Activated CD8-positive, alpha-beta memory T cell treated with anti-CD3 and anti-CD28 coated beads, Interleukin-2, amount 10 ng/mL, durations not matched to agents 7 days and 5 days (primary cell): Measurements from ENCODE around the gene CERS3. TPM values are rescaled to one million over a fixed set of nuclear protein-coding genes. Genes with fewer than 3 reads are reported as not detected.

ENCODE experiments used
- ATAC-seq: fragments of 150-1000 bp; cut with Tn5 transposase; one replicate; pipeline ENCODE4 v1.10.0; 2021; ENCODE audit warnings: moderate library complexity
- CTCF ChIA-PET: fragments of 350-600 bp; sonication (Branson Sonifier 250); formaldehyde crosslinking; loops from one replicate; lab custom pipeline; 2021; ENCODE audit warnings: antibody characterized with exemption; lab: Charles Lee
- DNase-seq: peaks from one replicate; pipeline ENCODE4 v3.0.0-alpha.2; 2020
- H3K27ac Mint-ChIP-seq: one replicate; pipeline ENCODE4 v1.8.0; 2021; ENCODE audit warnings: mild to moderate bottlenecking, mixed read lengths
- H3K27me3 Mint-ChIP-seq: one replicate; pipeline ENCODE4 v1.8.0; 2021; ENCODE audit warnings: mixed read lengths
- H3K36me3 Mint-ChIP-seq: one replicate; pipeline ENCODE4 v1.8.0; 2021; ENCODE audit warnings: mild to moderate bottlenecking, mixed read lengths
- H3K4me1 Mint-ChIP-seq: one replicate; pipeline ENCODE4 v1.8.0; 2021; ENCODE audit warnings: mixed read lengths
- H3K4me3 Mint-ChIP-seq: one replicate; pipeline ENCODE4 v1.8.0; 2021; ENCODE audit warnings: mild to moderate bottlenecking, moderate library complexity, mixed read lengths
- H3K9me3 Mint-ChIP-seq: one replicate; pipeline ENCODE4 v1.8.0; 2022; ENCODE audit warnings: low read depth, mixed read lengths
- total RNA-seq, 2 experiments: library from RNA; stranded (reverse); gene quantifications; one replicate each; pipeline ENCODE4 v1.2.3, GENCODE V29; 2021

Gene CERS3
- total RNA-seq, 2 experiments from 2014 or later, result not detected

- H3K4me3 Mint-ChIP-seq, result no peak overlapping the region
Measured at GRCh38 chr15:100553468-100553867, 24.7 kb upstream of the CERS3 start.

GRCh38 chr15:100547961-100548360 lies 19.2 kb upstream of the CERS3 start:
- Mint-ChIP-seq H3K4me1 (no peaks in the 10 kb centered on the region), H3K27ac (no peak overlapping the region), H3K36me3 (peaks cover 7% of the 10 kb centered on the region), H3K4me3 (no peak overlapping the region), H3K9me3 (peaks cover 2% of the 10 kb centered on the region), H3K27me3 (no peaks in the 10 kb centered on the region)
- DNase-seq (no peak), ATAC-seq (no peak)
- CTCF ChIA-PET, result interaction anchor here (1.2 kb wide), 1 partner anchor 198 kb away, joined by 3 read pairs; no protein-coding TSS in a partner anchor

More at GRCh38 chr15:100553468-100553867, 24.7 kb upstream of the CERS3 start:
- H3K27ac Mint-ChIP-seq, result no peak overlapping the region
- peaks cover 18% of the 10 kb centered on the region for H3K36me3 Mint-ChIP-seq
- peaks cover 2% of the 10 kb centered on the region for H3K9me3 Mint-ChIP-seq
- ATAC-seq, result no peak
- no peaks in the 10 kb centered on the region for H3K27me3 Mint-ChIP-seq
- no peak for DNase-seq
- no peaks in the 10 kb centered on the region for H3K4me1 Mint-ChIP-seq
- CTCF ChIA-PET, result interaction anchor here (1.3 kb wide), 1 partner anchor 203 kb away, joined by 3 read pairs; no protein-coding TSS in a partner anchor

GRCh38 chr15:100544946-100545345 lies 16.2 kb upstream of the CERS3 start:
- Mint-ChIP-seq H3K4me3 (no peak overlapping the region), H3K4me1 (no peaks in the 10 kb centered on the region), H3K36me3 (no peaks in the 10 kb centered on the region), H3K27me3 (no peaks in the 10 kb centered on the region), H3K27ac (no peak overlapping the region), H3K9me3 (no peaks in the 10 kb centered on the region)
- no peak for ATAC-seq
- CTCF ChIA-PET, result interaction anchor here (0.7 kb wide), 1 partner anchor 40 kb away, joined by 3 read pairs; no protein-coding TSS in a partner anchor
- DNase-seq, result no peak

GRCh38 chr15:100544338-100544841 lies 15.6 kb upstream of the CERS3 start:
- ATAC-seq, result no peak

GRCh38 chr15:100542290-100542689 lies 13.5 kb upstream of the CERS3 start:
- Mint-ChIP-seq H3K36me3 (peaks cover under 1% of the 10 kb centered on the region), H3K27me3 (no peaks in the 10 kb centered on the region), H3K9me3 (no peaks in the 10 kb centered on the region), H3K27ac (no peak overlapping the region), H3K4me3 (no peak overlapping the region), H3K4me1 (no peaks in the 10 kb centered on the region)
- CTCF ChIA-PET, result no interaction called here
- DNase-seq (no peak), ATAC-seq (no peak)

More at GRCh38 chr15:100544338-100544841, 15.6 kb upstream of the CERS3 start:
- H3K36me3 Mint-ChIP-seq, result no peaks in the 10 kb centered on the region
- no peaks in the 10 kb centered on the region for H3K9me3 Mint-ChIP-seq
- H3K4me3 Mint-ChIP-seq, result no peak overlapping the region
- CTCF ChIA-PET, result no interaction called here
- H3K27me3 Mint-ChIP-seq, result no peaks in the 10 kb centered on the region
- DNase-seq, result no peak
- H3K4me1 Mint-ChIP-seq, result no peaks in the 10 kb centered on the region
- H3K27ac Mint-ChIP-seq, result no peak overlapping the region

GRCh38 chr15:100537331-100537730 lies 8.6 kb upstream of the CERS3 start:
- ATAC-seq, result no peak
- Mint-ChIP-seq H3K9me3 (no peaks in the 10 kb centered on the region), H3K27me3 (no peaks in the 10 kb centered on the region), H3K4me3 (no peak overlapping the region), H3K4me1 (no peaks in the 10 kb centered on the region), H3K36me3 (peaks cover 1% of the 10 kb centered on the region), H3K27ac (no peak overlapping the region)
- CTCF ChIA-PET, result no interaction called here
- no peak for DNase-seq

GRCh38 chr15:100536733-100537132 lies 8.0 kb upstream of the CERS3 start:
- no peaks in the 10 kb centered on the region for H3K27me3 Mint-ChIP-seq
- H3K27ac Mint-ChIP-seq, result no peak overlapping the region
- no peaks in the 10 kb centered on the region for H3K9me3 Mint-ChIP-seq
- ATAC-seq, result no peak
- no peak for DNase-seq
- H3K4me3 Mint-ChIP-seq, result no peak overlapping the region
- peaks cover 1% of the 10 kb centered on the region for H3K36me3 Mint-ChIP-seq
- no peaks in the 10 kb centered on the region for H3K4me1 Mint-ChIP-seq
- CTCF ChIA-PET, result no interaction called here

- H3K27ac Mint-ChIP-seq, result no peak overlapping the region
- CTCF ChIA-PET, result no interaction called here
- no peak overlapping the region for H3K4me3 Mint-ChIP-seq
- H3K9me3 Mint-ChIP-seq, result no peaks in the 10 kb centered on the region
- ATAC-seq (no peak), DNase-seq (no peak)
- H3K4me1 Mint-ChIP-seq, result no peaks in the 10 kb centered on the region
- no peaks in the 10 kb centered on the region for H3K27me3 Mint-ChIP-seq
- peaks cover 1% of the 10 kb centered on the region for H3K36me3 Mint-ChIP-seq
Measured at GRCh38 chr15:100533886-100534285, 5.1 kb upstream of the CERS3 start.

- H3K4me3 Mint-ChIP-seq, result no peak overlapping the region
- no peaks in the 10 kb centered on the region for H3K36me3 Mint-ChIP-seq
- no peaks in the 10 kb centered on the region for H3K27me3 Mint-ChIP-seq
- ATAC-seq (no peak), DNase-seq (no peak)
- no peak overlapping the region for H3K27ac Mint-ChIP-seq
- H3K4me1 Mint-ChIP-seq, result no peaks in the 10 kb centered on the region
- CTCF ChIA-PET, result interaction anchor here (1.3 kb wide), 1 partner anchor 182 kb away, joined by 4 read pairs; no protein-coding TSS in a partner anchor
- H3K9me3 Mint-ChIP-seq, result no peaks in the 10 kb centered on the region
Measured at GRCh38 chr15:100531823-100532327, 3.1 kb upstream of the CERS3 start.

GRCh38 chr15:100531204-100531603 lies 2.5 kb upstream of the CERS3 start:
- CTCF ChIA-PET, result no interaction called here
- Mint-ChIP-seq H3K9me3 (no peaks in the 10 kb centered on the region), H3K4me1 (no peaks in the 10 kb centered on the region), H3K36me3 (no peaks in the 10 kb centered on the region), H3K27me3 (no peaks in the 10 kb centered on the region), H3K4me3 (no peak overlapping the region), H3K27ac (no peak overlapping the region)
- DNase-seq, result no peak
- ATAC-seq, result no peak

- Mint-ChIP-seq H3K27me3 (no peaks in the 10 kb centered on the region), H3K36me3 (no peaks in the 10 kb centered on the region), H3K4me3 (no peak overlapping the region), H3K27ac (no peak overlapping the region), H3K4me1 (no peaks in the 10 kb centered on the region), H3K9me3 (no peaks in the 10 kb centered on the region)
- ATAC-seq (no peak), DNase-seq (no peak)
- CTCF ChIA-PET, result interaction anchor here (1.4 kb wide), 1 partner anchor 43 kb away, joined by 3 read pairs; no protein-coding TSS in a partner anchor
Measured at GRCh38 chr15:100529556-100529955, 806 bp upstream of the CERS3 start.

GRCh38 chr15:100526027-100526481 lies 2.7 kb downstream of the CERS3 start:
- no peak for ATAC-seq
- CTCF ChIA-PET, result no interaction called here
- H3K27ac Mint-ChIP-seq, result no peak overlapping the region
- H3K9me3 Mint-ChIP-seq, result peaks cover 3% of the 10 kb centered on the region
- no peak overlapping the region for H3K4me3 Mint-ChIP-seq
- no peak for DNase-seq
- no peaks in the 10 kb centered on the region for H3K27me3 Mint-ChIP-seq
- peaks cover 2% of the 10 kb centered on the region for H3K4me1 Mint-ChIP-seq
- no peaks in the 10 kb centered on the region for H3K36me3 Mint-ChIP-seq

- CTCF ChIA-PET, result no interaction called here
- H3K27me3 Mint-ChIP-seq, result no peaks in the 10 kb centered on the region
- DNase-seq (no peak), ATAC-seq (no peak)
- no peak overlapping the region for H3K27ac Mint-ChIP-seq
- no peak overlapping the region for H3K4me3 Mint-ChIP-seq
- no peaks in the 10 kb centered on the region for H3K36me3 Mint-ChIP-seq
- H3K4me1 Mint-ChIP-seq, result peaks cover 8% of the 10 kb centered on the region
- H3K9me3 Mint-ChIP-seq, result peaks cover 3% of the 10 kb centered on the region
Measured at GRCh38 chr15:100525436-100525835, 3.3 kb downstream of the CERS3 start.

- Mint-ChIP-seq H3K27ac (no peak overlapping the region), H3K9me3 (peaks cover 3% of the 10 kb centered on the region), H3K36me3 (no peaks in the 10 kb centered on the region), H3K4me3 (no peak overlapping the region), H3K27me3 (no peaks in the 10 kb centered on the region), H3K4me1 (peaks cover 14% of the 10 kb centered on the region)
- DNase-seq, result no peak
- CTCF ChIA-PET, result no interaction called here
- no peak for ATAC-seq
Measured at GRCh38 chr15:100524326-100524725, 4.4 kb downstream of the CERS3 start.
